Anterior cingulate cortex (tissue), 58 donors: Measurements from ENCODE around the gene PUM1.
"Not testable (repeated sequence)": the region's sequence is repeated elsewhere in the genome, so short reads cannot be mapped to it uniquely, and the experiment has no call there.

Source experiments
- DNase-seq, 58 donors: peaks; one replicate each; lab custom pipeline; 2025; lab: John Stamatoyannopoulos, UW

PUM1 gene

GRCh38 chr1:30935758-30936157 is 129.8 kb downstream of the PUM1 start:
- not testable (repeated sequence) for DNase-seq

GRCh38 chr1:30934613-30935012 is 130.9 kb downstream of the PUM1 start:
- no peak for DNase-seq

- DNase-seq, result no peak
Measured at GRCh38 chr1:30933874-30934252, 131.7 kb downstream of the PUM1 start.

DNA sequence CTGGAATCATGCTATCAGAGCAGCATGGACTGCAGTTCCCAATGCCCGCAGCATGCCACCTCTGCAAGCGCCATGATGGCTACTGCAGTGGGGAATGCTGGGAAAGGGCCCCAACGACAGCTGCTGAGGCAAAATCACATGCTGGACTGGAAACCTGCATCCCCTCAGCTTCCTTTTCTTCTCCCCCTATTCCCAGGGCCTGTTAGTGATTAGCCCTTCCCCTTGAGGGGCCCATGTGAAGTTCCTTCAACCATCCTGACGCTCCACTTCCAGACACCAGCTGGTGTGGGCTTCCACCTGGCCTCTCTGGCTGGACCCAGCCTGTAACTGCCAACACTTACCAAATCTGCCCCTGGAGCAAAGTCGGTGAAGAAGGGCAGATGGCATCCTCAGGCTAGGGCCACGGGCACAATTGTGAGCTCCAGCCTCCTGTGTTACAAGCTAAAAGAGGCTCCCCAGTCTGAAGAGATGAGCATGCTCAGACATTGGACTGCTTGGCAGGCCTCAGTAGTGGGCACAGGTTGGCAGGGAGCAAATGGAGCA is 134.8 kb downstream of the PUM1 start:
- peak in 1 of 58 donors; percentile 35 for DNase-seq

DNA sequence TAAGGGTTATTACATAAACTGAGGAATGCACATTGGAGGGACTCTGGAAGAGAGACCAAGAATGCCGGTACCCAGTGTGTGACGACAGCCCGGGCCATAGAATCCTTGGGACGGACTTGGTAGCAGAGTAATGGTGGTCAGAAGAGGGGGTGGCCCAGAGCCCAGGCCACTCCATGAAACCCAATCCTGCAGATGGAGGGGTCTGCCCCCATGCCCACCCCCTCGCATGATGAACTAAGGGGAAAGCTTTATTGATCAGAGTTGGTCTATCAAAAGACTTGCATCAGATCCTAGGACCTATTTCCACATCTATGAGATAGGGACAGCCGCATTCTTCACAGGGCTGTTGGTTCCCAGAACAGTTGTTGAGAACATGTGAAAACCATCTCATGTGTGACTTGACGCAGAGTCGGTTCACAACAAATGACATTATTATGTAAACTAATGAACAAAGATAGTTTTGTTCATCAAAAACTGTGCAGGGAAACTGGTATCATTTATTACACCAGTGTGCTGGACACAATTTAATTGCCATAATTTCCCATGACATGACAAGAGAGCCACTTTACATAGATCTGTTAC is 135.5 kb downstream of the PUM1 start:
- DNase-seq, result no peak

- peak in 6 of 58 donors; percentile 14 to 41 (median 30) for DNase-seq
Measured at GRCh38 chr1:30929135-30929889, 136.2 kb downstream of the PUM1 start.

DNA sequence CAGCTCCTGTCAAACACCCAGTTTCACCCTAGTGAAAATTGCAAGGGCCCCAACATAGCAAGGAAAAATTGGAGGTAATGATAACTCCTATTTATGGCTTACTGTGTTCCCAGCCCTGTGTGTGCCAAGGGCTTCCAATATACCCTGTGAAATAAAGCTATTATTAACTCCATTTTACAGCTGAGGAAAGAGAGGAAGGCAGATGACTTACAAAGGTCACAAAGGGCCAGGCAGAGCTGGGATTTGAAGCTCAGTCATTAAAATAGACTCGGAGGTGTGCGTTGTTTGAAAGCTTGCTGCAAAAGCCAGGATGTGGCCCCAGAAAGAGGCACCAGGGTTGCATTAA is 136.8 kb downstream of the PUM1 start:
- DNase-seq, result no peak

GRCh38 chr1:30928171-30928570 is 137.3 kb downstream of the PUM1 start:
- no peak for DNase-seq

- DNase-seq, result no peak
Measured at GRCh38 chr1:30927448-30927847, 138.1 kb downstream of the PUM1 start.

- DNase-seq, result no peak
Measured at GRCh38 chr1:30923597-30923996, 141.9 kb downstream of the PUM1 start.

DNA sequence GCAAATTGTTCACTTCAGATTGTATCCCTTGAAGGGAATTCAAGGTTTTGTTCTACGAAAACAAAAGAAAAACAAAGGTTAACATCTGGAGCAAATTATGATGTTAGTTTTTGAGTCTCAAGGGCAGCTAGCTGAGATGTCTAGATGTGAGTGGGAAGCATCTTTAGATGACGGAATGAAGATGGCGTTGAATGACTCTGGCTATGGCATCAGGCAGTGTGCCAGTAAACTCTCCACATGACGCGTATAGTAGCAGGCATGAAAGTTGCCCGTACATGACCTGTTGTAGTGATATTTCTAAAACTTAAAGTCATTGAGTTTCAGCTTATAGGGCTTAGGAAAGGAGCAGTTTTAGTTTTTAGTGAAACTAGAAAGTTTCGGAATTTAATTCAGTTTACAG is 144.7 kb downstream of the PUM1 start:
- no peak for DNase-seq

GRCh38 chr1:30919025-30919881 is 146.3 kb downstream of the PUM1 start:
- no peak for DNase-seq

- no peak for DNase-seq
Measured at GRCh38 chr1:30916296-30916695, 149.2 kb downstream of the PUM1 start.

DNA sequence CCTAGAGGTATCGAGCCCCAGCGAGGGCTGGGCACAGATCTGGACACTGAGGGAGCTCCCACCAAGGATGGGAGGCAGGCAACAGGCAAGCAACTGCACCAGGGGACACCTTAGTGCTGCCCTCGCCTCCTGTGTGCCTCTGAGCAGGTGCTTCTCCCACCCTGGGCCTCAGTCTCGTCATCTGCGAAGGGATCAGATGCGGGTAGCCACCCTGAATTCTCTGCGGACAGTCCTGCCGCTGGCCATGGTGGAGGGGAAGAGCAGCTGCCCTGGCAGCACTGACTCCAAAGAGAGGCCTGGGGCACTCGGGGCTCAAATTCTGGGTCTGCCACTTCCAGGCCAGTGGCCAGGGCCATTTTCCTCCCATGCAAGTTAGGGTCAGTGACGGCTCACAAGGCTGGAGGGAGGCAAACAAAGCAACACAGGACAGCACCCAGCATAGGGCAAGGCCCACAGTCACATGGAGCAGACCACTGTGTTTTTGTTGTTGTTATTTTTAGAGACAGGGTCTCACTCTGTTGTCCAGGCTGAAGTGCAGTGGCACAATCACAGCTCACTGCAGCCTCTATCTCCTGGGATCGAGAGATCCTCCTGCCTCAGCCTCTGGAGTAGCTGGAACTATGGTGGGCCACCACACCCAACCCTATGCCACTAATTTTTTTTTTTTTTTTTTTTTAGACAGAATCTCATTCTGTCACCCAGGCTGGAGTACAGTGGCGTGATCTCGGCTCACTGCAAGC is 149.9 kb downstream of the PUM1 start:
- no peak for DNase-seq

DNA sequence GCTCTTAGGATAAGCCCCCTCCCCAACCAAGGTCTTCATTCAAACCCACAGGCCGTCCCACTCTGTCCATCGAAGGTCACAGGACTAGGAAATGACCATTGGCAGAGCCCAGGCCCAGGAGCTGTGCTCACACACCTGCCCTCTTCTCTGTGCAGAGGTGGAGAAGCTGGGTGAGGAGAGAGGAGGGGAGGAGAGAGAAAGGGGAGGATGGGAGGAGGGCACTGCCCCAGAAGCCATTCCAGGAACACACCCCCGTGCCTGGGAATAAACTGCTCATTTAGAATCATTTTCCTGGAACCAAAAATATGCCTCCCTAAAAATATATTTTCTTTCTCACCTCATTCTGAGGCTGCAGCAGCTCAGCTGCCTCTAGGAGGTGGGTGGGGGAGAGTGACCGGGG is 150.6 kb downstream of the PUM1 start:
- peak in 1 of 58 donors; percentile 25 for DNase-seq

- no peak for DNase-seq
Measured at GRCh38 chr1:30914587-30914922, 151.0 kb downstream of the PUM1 start.

GRCh38 chr1:30912913-30913652 is 152.4 kb downstream of the PUM1 start:
- DNase-seq, result peak in 10 of 58 donors; percentile 12 to 65 (median 24)

- no peak for DNase-seq
Measured at GRCh38 chr1:30912224-30912623, 153.3 kb downstream of the PUM1 start.

- DNase-seq, result peak in 57 of 58 donors; percentile 19 to 88 (median 75)
Measured at GRCh38 chr1:30911059-30911954, 154.2 kb downstream of the PUM1 start.
